Dendritic cell treated with granulocyte-macrophage colony-stimulating factor and Interleukin-4, amounts not matched to agents 40 ng/mL and 50 ng/mL, for 4 days (primary cell): ENCODE data around the gene TRABD2A.
"Not testable (repeated sequence)": the region's sequence is repeated elsewhere in the genome, so short reads cannot be mapped to it uniquely, and the experiment has no call there.

Experiments
- H3K27ac Mint-ChIP-seq: one replicate; pipeline ENCODE4 v1.8.0; 2022; ENCODE audit warnings: mild to moderate bottlenecking, mixed read lengths
- H3K27me3 Mint-ChIP-seq: one replicate; pipeline ENCODE4 v1.8.0; 2022; ENCODE audit warnings: mild to moderate bottlenecking, mixed read lengths
- H3K36me3 Mint-ChIP-seq: one replicate; pipeline ENCODE4 v1.8.0; 2022; ENCODE audit warnings: low read depth, mixed read lengths
- H3K4me1 Mint-ChIP-seq: one replicate; pipeline ENCODE4 v1.8.0; 2022; ENCODE audit warnings: low read depth, mixed read lengths
- H3K4me3 Mint-ChIP-seq: one replicate; pipeline ENCODE4 v1.8.0; 2022; ENCODE audit warnings: mild to moderate bottlenecking, moderate library complexity, mixed read lengths
- H3K9me3 Mint-ChIP-seq: one replicate; pipeline ENCODE4 v1.8.0; 2022; ENCODE audit warnings: mixed read lengths
- intact Hi-C: fragments of 100-400 bp; cut with micrococcal nuclease; formaldehyde crosslinking; loops from one replicate; pipeline ENCODE4 v1.15.0; 2022

Gene TRABD2A

GRCh38 chr2:84792856-84793522, 87.9 kb downstream of the TRABD2A start:
- Mint-ChIP-seq H3K4me3 (no peak overlapping the region), H3K27me3 (no peaks in the 10 kb centered on the region), H3K27ac (no peak overlapping the region), H3K36me3 (no peaks in the 10 kb centered on the region), H3K4me1 (no peaks in the 10 kb centered on the region), H3K9me3 (peaks cover 11% of the 10 kb centered on the region)
- intact Hi-C loops, result no loop called here

GRCh38 chr2:84788498-84788897, 92.4 kb downstream of the TRABD2A start:
- no peaks in the 10 kb centered on the region for H3K36me3 Mint-ChIP-seq
- no peak overlapping the region for H3K27ac Mint-ChIP-seq
- no peaks in the 10 kb centered on the region for H3K4me1 Mint-ChIP-seq
- intact Hi-C loops, result loop anchor here (10.0 kb wide), 1 partner anchor 56 kb away; no protein-coding TSS in a partner anchor
- H3K4me3 Mint-ChIP-seq, result no peak overlapping the region
- H3K9me3 Mint-ChIP-seq, result peaks cover 11% of the 10 kb centered on the region
- no peaks in the 10 kb centered on the region for H3K27me3 Mint-ChIP-seq

- H3K4me1 Mint-ChIP-seq, result no peaks in the 10 kb centered on the region
- no peak overlapping the region for H3K4me3 Mint-ChIP-seq
- no peaks in the 10 kb centered on the region for H3K36me3 Mint-ChIP-seq
- H3K9me3 Mint-ChIP-seq, result peaks cover 10% of the 10 kb centered on the region
- H3K27ac Mint-ChIP-seq, result no peak overlapping the region
- intact Hi-C loops, result loop anchor here (10.0 kb wide), 1 partner anchor 57 kb away; no protein-coding TSS in a partner anchor
- H3K27me3 Mint-ChIP-seq, result no peaks in the 10 kb centered on the region
Measured at GRCh38 chr2:84788027-84788426, 92.9 kb downstream of the TRABD2A start.

GRCh38 chr2:84786601-84787000, 94.3 kb downstream of the TRABD2A start:
- Mint-ChIP-seq H3K4me3 (no peak overlapping the region), H3K4me1 (no peaks in the 10 kb centered on the region), H3K36me3 (no peaks in the 10 kb centered on the region), H3K9me3 (no peaks in the 10 kb centered on the region), H3K27ac (no peak overlapping the region), H3K27me3 (no peaks in the 10 kb centered on the region)
- intact Hi-C loops, result loop anchor here (10.0 kb wide), 1 partner anchor 58 kb away; no protein-coding TSS in a partner anchor

GRCh38 chr2:84785950-84786349, 94.9 kb downstream of the TRABD2A start:
- H3K27ac Mint-ChIP-seq, result no peak overlapping the region
- H3K9me3 Mint-ChIP-seq, result no peaks in the 10 kb centered on the region
- H3K36me3 Mint-ChIP-seq, result no peaks in the 10 kb centered on the region
- H3K27me3 Mint-ChIP-seq, result no peaks in the 10 kb centered on the region
- H3K4me3 Mint-ChIP-seq, result no peak overlapping the region
- intact Hi-C loops, result loop anchor here (10.0 kb wide), 1 partner anchor 59 kb away; no protein-coding TSS in a partner anchor
- H3K4me1 Mint-ChIP-seq, result no peaks in the 10 kb centered on the region

GRCh38 chr2:84782717-84783442, 98.0 kb downstream of the TRABD2A start:
- H3K27ac Mint-ChIP-seq, result no peak overlapping the region
- no peaks in the 10 kb centered on the region for H3K27me3 Mint-ChIP-seq
- no peaks in the 10 kb centered on the region for H3K4me1 Mint-ChIP-seq
- no peaks in the 10 kb centered on the region for H3K36me3 Mint-ChIP-seq
- intact Hi-C loops, result loop anchor here (10.0 kb wide), 1 partner anchor 62 kb away; no protein-coding TSS in a partner anchor
- peaks cover under 1% of the 10 kb centered on the region for H3K9me3 Mint-ChIP-seq
- no peak overlapping the region for H3K4me3 Mint-ChIP-seq

- no peak overlapping the region for H3K4me3 Mint-ChIP-seq
- H3K9me3 Mint-ChIP-seq, result peaks cover 8% of the 10 kb centered on the region
- intact Hi-C loops, result loop anchor here (10.0 kb wide), 1 partner anchor 63 kb away; no protein-coding TSS in a partner anchor
- no peaks in the 10 kb centered on the region for H3K4me1 Mint-ChIP-seq
- no peaks in the 10 kb centered on the region for H3K27me3 Mint-ChIP-seq
- no peaks in the 10 kb centered on the region for H3K36me3 Mint-ChIP-seq
- H3K27ac Mint-ChIP-seq, result no peak overlapping the region
Measured at GRCh38 chr2:84781942-84782716, 98.8 kb downstream of the TRABD2A start.

- no peaks in the 10 kb centered on the region for H3K27me3 Mint-ChIP-seq
- no peak overlapping the region for H3K4me3 Mint-ChIP-seq
- peaks cover 28% of the 10 kb centered on the region for H3K9me3 Mint-ChIP-seq
- H3K27ac Mint-ChIP-seq, result no peak overlapping the region
- no peaks in the 10 kb centered on the region for H3K4me1 Mint-ChIP-seq
- intact Hi-C loops, result loop anchor here (10.0 kb wide), 1 partner anchor 65 kb away; no protein-coding TSS in a partner anchor
- no peaks in the 10 kb centered on the region for H3K36me3 Mint-ChIP-seq
Measured at GRCh38 chr2:84779781-84780180, 101.1 kb downstream of the TRABD2A start.

GRCh38 chr2:84778911-84779690, 101.8 kb downstream of the TRABD2A start:
- Mint-ChIP-seq H3K9me3 (peaks cover 35% of the 10 kb centered on the region), H3K27me3 (no peaks in the 10 kb centered on the region), H3K36me3 (no peaks in the 10 kb centered on the region), H3K4me3 (no peak overlapping the region), H3K4me1 (no peaks in the 10 kb centered on the region), H3K27ac (no peak overlapping the region)
- intact Hi-C loops, result no loop called here

GRCh38 chr2:84776011-84776410, 104.9 kb downstream of the TRABD2A start:
- no peak overlapping the region for H3K27ac Mint-ChIP-seq
- peaks cover 55% of the 10 kb centered on the region for H3K9me3 Mint-ChIP-seq
- intact Hi-C loops, result no loop called here
- H3K4me3 Mint-ChIP-seq, result no peak overlapping the region
- no peaks in the 10 kb centered on the region for H3K4me1 Mint-ChIP-seq
- H3K27me3 Mint-ChIP-seq, result no peaks in the 10 kb centered on the region
- H3K36me3 Mint-ChIP-seq, result no peaks in the 10 kb centered on the region

- H3K4me1 Mint-ChIP-seq, H3K27ac Mint-ChIP-seq, H3K4me3 Mint-ChIP-seq, H3K36me3 Mint-ChIP-seq, intact Hi-C loops, H3K27me3 Mint-ChIP-seq: not testable (repeated sequence)
- H3K9me3 Mint-ChIP-seq, result peaks cover 59% of the 10 kb centered on the region
Measured at GRCh38 chr2:84773562-84773961, 107.3 kb downstream of the TRABD2A start.
